Transverse colon (tissue), 3 donors: ENCODE results near the gene CDK11A.
"Not testable (repeated sequence)": the region's sequence is repeated elsewhere in the genome, so short reads cannot be mapped to it uniquely, and the experiment has no call there.

Experiments used
- POLR2A ChIP-seq: fragments of 450-650 bp; IDR thresholded peaks from one replicate; pipeline ENCODE4 v1.6.1; 2016; ENCODE audit warnings: antibody characterized with exemption, mild to moderate bottlenecking, moderate library complexity
- TF ChIP-seq, protein P1 (sequence below), 5 experiments: fragments of 200-600 bp in 3 of 5; fragments of 450-650 bp in 2 of 5; sonication (generic) in 3 of 5; IDR thresholded peaks; 1 replicate in 2 of 5; 2 replicates in 3 of 5; pipeline ENCODE4 v1.5.1; 2016 to 2017; ENCODE audit warnings: antibody characterized with exemption in 5 of 5, inconsistent platforms in 3 of 5, mild to moderate bottlenecking in 2 of 5, moderate library complexity in 1 of 5

DNA sequence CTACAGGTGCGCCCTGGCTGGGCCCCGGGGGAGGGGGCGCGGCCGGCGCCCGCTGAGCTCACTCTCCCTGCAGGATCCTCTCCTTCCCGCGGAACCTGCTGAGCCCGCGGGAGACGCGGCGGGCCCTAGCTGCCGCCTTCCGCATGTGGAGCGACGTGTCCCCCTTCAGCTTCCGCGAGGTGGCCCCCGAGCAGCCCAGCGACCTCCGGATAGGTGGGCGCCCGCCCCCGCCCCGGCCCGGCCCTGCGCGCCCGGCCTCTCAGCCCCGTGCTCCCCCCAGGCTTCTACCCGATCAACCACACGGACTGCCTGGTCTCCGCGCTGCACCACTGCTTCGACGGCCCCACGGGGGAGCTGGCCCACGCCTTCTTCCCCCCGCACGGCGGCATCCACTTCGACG is 24.1 kb downstream of the CDK11A start:
- TF ChIP-seq, protein P1, sequence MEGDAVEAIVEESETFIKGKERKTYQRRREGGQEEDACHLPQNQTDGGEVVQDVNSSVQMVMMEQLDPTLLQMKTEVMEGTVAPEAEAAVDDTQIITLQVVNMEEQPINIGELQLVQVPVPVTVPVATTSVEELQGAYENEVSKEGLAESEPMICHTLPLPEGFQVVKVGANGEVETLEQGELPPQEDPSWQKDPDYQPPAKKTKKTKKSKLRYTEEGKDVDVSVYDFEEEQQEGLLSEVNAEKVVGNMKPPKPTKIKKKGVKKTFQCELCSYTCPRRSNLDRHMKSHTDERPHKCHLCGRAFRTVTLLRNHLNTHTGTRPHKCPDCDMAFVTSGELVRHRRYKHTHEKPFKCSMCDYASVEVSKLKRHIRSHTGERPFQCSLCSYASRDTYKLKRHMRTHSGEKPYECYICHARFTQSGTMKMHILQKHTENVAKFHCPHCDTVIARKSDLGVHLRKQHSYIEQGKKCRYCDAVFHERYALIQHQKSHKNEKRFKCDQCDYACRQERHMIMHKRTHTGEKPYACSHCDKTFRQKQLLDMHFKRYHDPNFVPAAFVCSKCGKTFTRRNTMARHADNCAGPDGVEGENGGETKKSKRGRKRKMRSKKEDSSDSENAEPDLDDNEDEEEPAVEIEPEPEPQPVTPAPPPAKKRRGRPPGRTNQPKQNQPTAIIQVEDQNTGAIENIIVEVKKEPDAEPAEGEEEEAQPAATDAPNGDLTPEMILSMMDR (IDR thresholded peaks at IDR 0.05), result not testable (repeated sequence)
- not testable (repeated sequence) for TF ChIP-seq POLR2A
